Measurements from ENCODE around the gene THRB.

The THRB gene

DNA sequence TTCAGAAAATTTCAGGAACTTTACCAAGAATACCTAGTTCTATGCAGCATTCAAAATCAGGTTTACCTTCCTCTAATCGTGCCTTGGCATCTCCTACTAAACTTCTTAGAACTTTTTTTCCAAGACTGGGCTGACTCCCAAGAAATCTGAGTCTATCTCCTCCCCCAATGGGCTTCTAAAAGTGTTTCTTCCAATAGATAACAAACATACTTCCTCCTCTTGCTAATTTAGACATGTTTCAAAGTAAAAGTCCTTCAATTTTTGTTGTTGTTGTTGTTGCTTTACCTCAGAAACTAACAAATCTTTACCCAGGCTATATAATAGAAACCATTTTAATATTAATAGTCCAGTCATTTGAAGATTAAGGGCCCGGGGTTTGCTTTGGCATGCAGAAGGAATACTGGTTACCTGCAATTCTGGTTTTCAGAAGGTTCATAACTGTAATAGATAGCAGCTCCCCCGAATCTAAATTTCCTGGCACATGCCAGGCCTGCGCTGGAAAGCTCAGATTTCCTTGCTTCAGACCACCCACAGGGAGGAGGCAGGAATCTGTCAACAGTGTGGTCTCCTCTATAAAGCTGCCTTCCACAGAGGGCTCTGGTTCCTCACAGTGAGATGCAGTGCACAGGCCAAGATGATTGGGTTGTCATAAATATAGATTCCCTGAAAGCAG is 188.7 kb downstream of the THRB start:
- no peak for DNase-seq (ENCODE audit: extremely low read depth, low read depth)
- H3K4me3 ChIP-seq (replicated peaks; ENCODE audit: low read depth, low read length), result no peak overlapping the region

GRCh38 chr3:24303057-24303754 is 191.4 kb downstream of the THRB start:
- TF ChIP-seq, protein P1, sequence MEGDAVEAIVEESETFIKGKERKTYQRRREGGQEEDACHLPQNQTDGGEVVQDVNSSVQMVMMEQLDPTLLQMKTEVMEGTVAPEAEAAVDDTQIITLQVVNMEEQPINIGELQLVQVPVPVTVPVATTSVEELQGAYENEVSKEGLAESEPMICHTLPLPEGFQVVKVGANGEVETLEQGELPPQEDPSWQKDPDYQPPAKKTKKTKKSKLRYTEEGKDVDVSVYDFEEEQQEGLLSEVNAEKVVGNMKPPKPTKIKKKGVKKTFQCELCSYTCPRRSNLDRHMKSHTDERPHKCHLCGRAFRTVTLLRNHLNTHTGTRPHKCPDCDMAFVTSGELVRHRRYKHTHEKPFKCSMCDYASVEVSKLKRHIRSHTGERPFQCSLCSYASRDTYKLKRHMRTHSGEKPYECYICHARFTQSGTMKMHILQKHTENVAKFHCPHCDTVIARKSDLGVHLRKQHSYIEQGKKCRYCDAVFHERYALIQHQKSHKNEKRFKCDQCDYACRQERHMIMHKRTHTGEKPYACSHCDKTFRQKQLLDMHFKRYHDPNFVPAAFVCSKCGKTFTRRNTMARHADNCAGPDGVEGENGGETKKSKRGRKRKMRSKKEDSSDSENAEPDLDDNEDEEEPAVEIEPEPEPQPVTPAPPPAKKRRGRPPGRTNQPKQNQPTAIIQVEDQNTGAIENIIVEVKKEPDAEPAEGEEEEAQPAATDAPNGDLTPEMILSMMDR (IDR thresholded peaks at IDR 0.05; ENCODE audit: low read depth, low read length, missing control alignments), result no peak
- DNase-seq (ENCODE audit: extremely low read depth, low read depth), result no peak
- no peak overlapping the region for H3K4me3 ChIP-seq (replicated peaks; ENCODE audit: low read depth, low read length)

More for the DNA sequence above, 188.7 kb downstream of the THRB start:
- TF ChIP-seq, protein P1 (IDR thresholded peaks at IDR 0.05; ENCODE audit: low read depth, low read length, missing control alignments), result no peak

- DNase-seq (ENCODE audit: extremely low read depth, low read depth), result no peak
- TF ChIP-seq, protein P1 (IDR thresholded peaks at IDR 0.05; ENCODE audit: low read depth, low read length, missing control alignments), result no peak
- no peak overlapping the region for H3K4me3 ChIP-seq (replicated peaks; ENCODE audit: low read depth, low read length)
Observed at GRCh38 chr3:24302396-24302795, 192.3 kb downstream of the THRB start.

DNA sequence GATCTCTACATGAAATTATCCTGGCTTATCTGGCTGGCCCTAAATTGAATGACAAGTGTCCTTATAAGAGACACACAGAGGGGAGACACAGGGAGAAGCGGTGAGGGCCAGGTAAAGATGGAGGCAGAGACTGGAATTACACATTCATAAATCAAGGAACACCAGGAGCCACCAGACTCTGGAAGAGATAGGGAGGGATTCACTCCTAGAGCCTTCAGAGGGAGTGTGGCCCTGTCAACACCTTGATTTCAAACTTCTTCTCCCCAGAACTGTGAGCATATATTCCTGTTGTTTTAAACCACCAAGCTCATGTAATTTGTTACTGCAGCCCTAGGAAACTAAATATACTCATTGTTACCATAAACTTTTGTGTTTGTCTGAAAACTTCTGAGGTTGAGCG is 193.7 kb downstream of the THRB start:
- DNase-seq (ENCODE audit: extremely low read depth, low read depth), result no peak
- TF ChIP-seq, protein P1 (IDR thresholded peaks at IDR 0.05; ENCODE audit: low read depth, low read length, missing control alignments), result no peak

GRCh38 chr3:24299806-24300626 is 194.6 kb downstream of the THRB start:
- DNase-seq (ENCODE audit: extremely low read depth, low read depth), result no peak

More for the DNA sequence above, 193.7 kb downstream of the THRB start:
- no peak overlapping the region for H3K4me3 ChIP-seq (replicated peaks; ENCODE audit: low read depth, low read length)

GRCh38 chr3:24299246-24299805 is 195.3 kb downstream of the THRB start:
- TF ChIP-seq, protein P1 (IDR thresholded peaks at IDR 0.05; ENCODE audit: low read depth, low read length, missing control alignments), result no peak
- H3K4me3 ChIP-seq (replicated peaks; ENCODE audit: low read depth, low read length), result no peak overlapping the region
- no peak for DNase-seq (ENCODE audit: extremely low read depth, low read depth)

More at GRCh38 chr3:24299806-24300626, 194.6 kb downstream of the THRB start:
- no peak overlapping the region for H3K4me3 ChIP-seq (replicated peaks; ENCODE audit: low read depth, low read length)
- TF ChIP-seq, protein P1 (IDR thresholded peaks at IDR 0.05; ENCODE audit: low read depth, low read length, missing control alignments), result no peak
